Activated CD8-positive, alpha-beta memory T cell treated with anti-CD3 and anti-CD28 coated beads, Interleukin-2, amount 50 U/mL, for 4 hours (primary cell): Measurements from ENCODE around the gene NUTM2E.
A peak's percentile ranks its signal among the peaks of the same experiment; 100 is the strongest.
"Not testable (repeated sequence)": the region's sequence is repeated elsewhere in the genome, so short reads cannot be mapped to it uniquely, and the experiment has no call there.

Source experiments
- DNase-seq: peaks from one replicate; pipeline ENCODE4 v3.0.0-alpha.2; 2020

NUTM2E gene

DNA sequence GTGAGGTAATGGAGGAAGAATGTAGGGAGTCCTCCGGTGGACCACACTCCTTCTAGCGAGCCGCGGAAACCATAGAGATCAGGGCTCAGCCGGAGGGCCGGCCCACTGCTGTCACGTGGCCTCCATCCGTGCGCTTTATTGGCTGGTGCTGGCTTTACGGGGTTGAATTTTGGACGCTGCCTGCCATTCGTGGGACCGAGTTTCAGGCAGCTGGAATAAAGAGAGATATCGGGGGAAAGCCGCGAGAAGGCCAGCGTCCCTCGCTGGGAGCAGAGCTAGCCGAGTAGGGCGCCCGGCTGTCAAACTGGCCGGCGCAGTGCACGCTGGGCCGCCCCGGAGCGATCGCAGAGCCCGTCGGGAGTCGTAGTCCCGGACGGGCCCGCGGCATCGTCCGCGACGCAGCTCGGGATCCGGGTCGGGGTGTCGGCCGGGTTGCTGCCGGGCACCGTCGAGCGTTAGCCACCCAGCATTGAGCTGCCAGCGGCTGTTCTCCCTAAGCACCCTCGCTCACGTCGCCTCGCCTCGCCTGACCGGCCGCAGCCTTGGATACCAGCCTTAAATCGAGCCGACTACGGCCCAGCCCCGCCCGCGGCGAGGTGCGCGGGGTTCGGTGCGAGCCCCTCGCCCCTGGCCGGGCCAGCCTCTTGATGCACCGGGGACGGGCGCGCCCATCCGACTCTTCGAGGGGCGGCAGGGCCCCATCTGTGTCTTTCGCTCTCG lies at the start of gene NUTM2E:
Gene NUTM2E (plus strand): TSS at position 244 of the 720 bp plus-strand sequence. CDS start 15,002 bp downstream, outside the sequence.
- DNase-seq: peak; percentile 68

DNA sequence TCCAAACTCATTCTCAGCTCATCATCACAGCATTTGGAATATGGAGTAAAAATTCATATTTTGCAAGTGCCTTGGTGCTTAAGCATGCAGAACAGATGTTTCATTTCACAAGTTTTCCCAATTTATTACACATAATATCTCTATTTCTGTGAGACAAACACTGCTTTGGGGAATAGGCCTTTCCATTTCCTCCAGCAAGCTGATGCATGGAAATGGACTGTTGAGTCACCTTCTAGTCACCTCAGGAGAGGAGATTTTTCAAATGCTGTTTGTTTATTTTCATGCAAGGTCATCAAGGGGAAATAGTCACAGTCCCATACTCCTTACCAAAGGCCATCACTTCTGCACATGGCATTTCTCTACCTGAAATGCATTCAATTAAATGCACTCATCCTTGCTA lies 48.5 kb upstream of the NUTM2E start:
- not testable (repeated sequence) for DNase-seq

GRCh38 chr10:79779310-79779938 lies 47.1 kb upstream of the NUTM2E start:
- peak; percentile 59 for DNase-seq

GRCh38 chr10:79779992-79780391 lies 46.5 kb upstream of the NUTM2E start:
- DNase-seq: not testable (repeated sequence)

DNA sequence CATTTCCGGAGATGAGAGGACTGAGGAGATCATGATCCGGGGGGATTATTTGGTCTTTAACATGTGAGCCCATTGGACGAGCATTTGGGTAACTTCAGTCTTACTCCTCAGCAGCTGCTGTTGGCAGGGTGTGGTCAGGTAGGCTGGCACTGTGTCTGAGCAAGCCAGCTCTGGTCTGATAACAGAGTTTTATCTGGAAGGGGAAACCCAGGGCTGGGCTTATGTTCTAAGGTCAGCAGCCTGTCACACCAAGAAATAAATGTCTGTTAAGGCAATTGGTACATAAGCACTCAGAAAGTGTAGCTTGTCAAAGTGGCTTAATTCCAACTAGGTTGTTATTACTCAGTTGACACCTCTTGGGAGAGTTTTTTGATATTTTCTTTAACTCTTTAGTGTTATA lies 45.0 kb upstream of the NUTM2E start:
- DNase-seq: not testable (repeated sequence)

GRCh38 chr10:79787455-79787952 lies 39.0 kb upstream of the NUTM2E start:
- not testable (repeated sequence) for DNase-seq

DNA sequence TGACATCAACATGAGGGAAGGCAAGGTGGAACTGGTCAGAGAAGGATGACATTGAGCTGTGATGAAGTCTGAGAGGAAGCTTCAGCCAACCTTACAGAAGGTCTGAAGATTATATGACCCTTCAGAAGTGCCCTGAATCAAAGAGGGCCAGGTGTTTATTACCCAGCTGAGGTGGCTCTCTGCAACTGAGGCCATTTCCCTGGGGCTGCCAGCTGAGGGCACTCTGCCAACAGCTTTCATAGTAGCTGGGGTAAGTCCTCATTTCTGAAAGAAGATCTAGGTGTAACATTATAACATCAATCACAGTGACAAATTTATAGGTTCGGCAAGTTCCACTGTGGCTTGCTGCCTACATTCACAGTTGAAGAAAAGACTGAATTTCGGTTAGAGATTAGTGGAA lies 37.2 kb upstream of the NUTM2E start:
- DNase-seq: not testable (repeated sequence)

DNA sequence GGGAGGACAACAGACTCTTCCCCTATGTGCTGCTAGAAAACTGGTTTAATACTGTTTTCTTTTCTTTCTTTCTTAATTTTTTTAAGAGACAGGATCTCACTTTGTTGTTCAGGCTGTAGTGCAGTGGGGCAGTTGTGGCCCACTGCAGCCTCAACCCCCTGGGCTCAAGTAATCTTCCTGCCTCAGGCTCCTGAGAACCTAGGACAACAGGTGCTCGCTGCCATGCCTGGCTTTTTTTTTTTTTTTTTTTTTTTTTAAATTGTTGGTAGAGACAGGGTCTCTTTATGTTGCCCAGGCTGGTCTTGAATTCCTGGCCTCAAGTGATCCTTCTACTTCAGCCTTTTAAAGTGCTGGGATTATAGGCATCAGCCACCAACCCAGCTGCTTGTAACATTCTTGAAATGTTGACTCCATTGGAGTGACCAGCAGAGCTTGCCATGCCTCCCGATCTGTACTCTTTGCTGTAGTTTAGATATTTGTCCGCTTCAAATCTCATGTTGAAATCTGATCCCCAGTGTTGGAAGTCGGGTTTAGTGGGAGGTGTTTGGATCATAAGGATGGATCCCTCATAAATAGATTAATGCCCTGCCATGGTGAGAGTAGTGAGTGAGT lies 34.5 kb upstream of the NUTM2E start:
- DNase-seq: not testable (repeated sequence)

DNA sequence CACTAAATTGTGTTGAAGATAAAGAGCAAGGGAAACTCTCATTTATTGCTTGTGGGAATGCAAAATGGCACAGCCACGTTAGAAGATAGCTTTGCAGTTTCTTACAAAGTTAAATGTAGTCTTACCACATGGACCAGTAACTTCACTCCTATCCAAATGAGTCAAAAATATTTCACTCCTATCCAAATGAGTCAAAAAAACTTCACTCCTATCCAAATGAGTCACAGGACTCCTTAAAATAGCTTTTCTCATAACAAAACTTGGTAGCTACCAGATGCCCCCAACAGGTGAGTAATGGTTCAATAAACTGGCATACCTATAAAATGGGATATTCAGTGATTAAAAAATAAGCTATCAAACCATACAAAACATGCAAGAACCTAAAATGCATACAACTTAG lies 27.2 kb upstream of the NUTM2E start:
- not testable (repeated sequence) for DNase-seq

GRCh38 chr10:79805857-79806256 lies 20.7 kb upstream of the NUTM2E start:
- DNase-seq: not testable (repeated sequence)

DNA sequence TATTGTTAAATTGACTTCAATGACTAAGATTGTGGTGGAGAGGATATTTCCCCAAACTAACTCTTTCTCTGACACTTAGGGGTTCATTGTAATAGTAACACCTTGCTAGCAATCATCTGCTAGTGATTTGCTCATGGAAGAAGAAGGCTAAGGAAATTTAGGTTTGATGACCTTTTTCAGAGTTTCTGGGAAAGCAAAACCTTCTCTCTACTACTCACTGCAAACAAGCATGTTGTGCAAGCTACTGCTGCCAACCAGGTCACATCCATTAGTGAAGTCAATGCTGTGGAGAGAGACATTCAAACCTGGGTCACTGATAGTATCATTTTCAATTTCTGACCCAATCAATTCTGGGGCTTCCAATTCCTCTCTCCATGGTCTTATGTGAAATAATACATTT lies 14.6 kb upstream of the NUTM2E start:
- DNase-seq: not testable (repeated sequence)

DNA sequence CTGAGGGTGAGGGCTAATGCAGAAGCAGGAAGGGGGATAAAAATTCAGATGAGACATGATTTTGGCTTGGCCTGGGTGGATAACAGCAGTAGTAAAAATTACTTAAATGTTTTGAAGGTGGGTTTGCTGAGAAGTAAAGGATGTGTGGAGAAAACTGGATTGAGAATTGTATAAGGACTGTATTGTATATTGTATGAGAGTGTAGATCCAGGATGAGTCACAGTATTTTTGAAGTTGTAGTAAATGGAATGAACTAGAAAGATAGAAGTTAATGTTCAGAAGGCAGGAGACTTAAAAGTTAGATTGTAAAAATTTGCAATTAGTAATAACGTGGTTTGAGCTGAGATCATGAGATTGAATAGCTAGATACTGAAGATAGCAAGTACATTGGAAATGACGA lies 10.2 kb upstream of the NUTM2E start:
- not testable (repeated sequence) for DNase-seq

- DNase-seq: not testable (repeated sequence)
Measured at GRCh38 chr10:79823387-79823786, 3.2 kb upstream of the NUTM2E start.

- DNase-seq: peak; percentile 34
Measured at GRCh38 chr10:79825587-79826011, 940 bp upstream of the NUTM2E start.

- not testable (repeated sequence) for DNase-seq
Measured at GRCh38 chr10:79826131-79826495, 426 bp upstream of the NUTM2E start.

DNA sequence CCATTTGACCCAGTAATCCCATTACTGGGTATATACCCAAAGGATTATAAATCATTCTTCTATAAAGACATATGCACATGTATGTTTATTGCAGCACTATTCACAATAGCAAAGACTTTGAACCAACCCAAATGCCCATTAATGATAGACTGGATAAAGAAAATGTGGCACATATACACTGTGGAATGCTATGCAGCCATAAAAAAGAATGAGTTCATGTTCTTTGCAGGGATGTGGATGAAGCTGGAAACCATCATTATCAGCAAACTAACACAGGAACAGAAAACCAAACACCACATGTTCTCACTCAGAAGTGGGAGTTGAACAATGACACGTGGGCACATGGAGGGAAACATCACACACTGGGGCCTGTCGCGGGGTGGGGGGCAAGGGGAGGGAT lies 7.3 kb downstream of the NUTM2E start:
- DNase-seq: not testable (repeated sequence)

DNA sequence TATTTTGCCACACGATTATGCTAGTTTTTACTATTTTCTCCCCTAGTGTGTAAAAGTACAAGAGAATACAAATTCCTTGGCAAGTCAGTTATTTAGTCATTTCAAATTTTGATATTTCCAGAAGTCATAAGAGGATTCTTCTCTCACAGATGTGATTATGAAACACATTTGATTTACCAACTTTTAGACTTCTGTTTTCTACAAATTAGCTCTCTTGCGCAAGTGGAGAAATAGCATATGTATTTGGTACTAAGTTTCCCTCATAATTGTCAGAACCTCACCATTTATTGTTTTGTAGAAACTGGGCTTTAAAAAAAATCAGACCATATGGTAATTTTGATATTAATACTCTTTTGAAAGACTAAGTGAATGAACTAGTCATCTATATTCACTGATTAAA lies 9.4 kb downstream of the NUTM2E start:
- DNase-seq: not testable (repeated sequence)

- not testable (repeated sequence) for DNase-seq
Measured at GRCh38 chr10:79836891-79837290, 10.4 kb downstream of the NUTM2E start.

- DNase-seq: not testable (repeated sequence)
Measured at GRCh38 chr10:79838441-79838840, 11.9 kb downstream of the NUTM2E start.

DNA sequence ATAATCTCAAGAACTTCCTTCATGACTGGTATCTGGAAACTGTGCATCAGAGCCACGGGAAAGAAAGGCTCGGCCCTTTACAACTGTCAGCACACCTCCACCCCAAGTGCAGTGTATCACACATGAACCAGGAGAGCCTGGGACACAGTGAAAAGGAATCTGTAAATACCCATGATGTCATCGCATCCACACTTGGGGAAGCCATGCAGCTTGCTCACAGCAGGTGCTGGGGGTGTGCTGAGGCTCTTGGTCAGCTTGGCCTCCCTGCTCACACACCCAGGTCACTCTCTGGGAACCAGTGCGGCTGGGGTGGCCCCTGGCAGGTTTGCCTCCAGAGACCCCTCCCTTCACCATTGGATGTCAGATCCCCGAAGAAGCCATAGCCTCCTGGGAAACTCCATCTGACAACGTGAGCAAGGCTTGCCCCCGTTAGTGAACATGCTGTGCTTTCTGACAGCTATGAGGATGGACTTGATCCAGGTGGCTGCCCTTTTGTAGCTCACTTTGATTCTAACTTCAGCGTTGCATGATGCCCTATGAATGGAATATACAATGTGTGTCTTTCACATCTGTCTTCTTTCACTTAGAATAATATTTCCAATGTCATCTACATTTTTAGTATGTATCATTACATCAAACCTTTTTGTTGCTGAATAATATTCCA lies 26.8 kb downstream of the NUTM2E start:
- DNase-seq: not testable (repeated sequence)

- not testable (repeated sequence) for DNase-seq
Measured at GRCh38 chr10:79862269-79862668, 35.7 kb downstream of the NUTM2E start.

GRCh38 chr10:79862803-79863202 lies 36.3 kb downstream of the NUTM2E start:
- DNase-seq: not testable (repeated sequence)
